HepG2 (cell line): ENCODE results near the gene PGRMC2. TPM values are rescaled to one million over a fixed set of nuclear protein-coding genes. Genes with fewer than 3 reads are reported as not detected.

Experiments used
- BCL6 ChIP-seq: IDR thresholded peaks from 2 replicates; pipeline ENCODE4 v1.6.1; 2016; ENCODE audit warnings: missing genetic modification reagents, missing compliant biosample characterization
- DNMT1 ChIP-seq: sonication (generic); formaldehyde crosslinking; IDR thresholded peaks from 2 replicates; pipeline ENCODE4 v1.5.1; 2020; ENCODE audit warnings: mild to moderate bottlenecking, missing genetic modification reagents
- ETV5 ChIP-seq: IDR thresholded peaks from 2 replicates; pipeline ENCODE4 v1.6.1; 2018; ENCODE audit warnings: missing biosample characterization, missing genetic modification reagents, inconsistent platforms, borderline replicate concordance
- EZH2 ChIP-seq: conservative IDR thresholded peaks from 2 replicates; pipeline ENCODE4 v1.6.1; 2012; ENCODE audit warnings: mild to moderate bottlenecking, low read depth, low read length, moderate library complexity
- GTF3A ChIP-seq: sonication (generic); formaldehyde crosslinking; conservative IDR thresholded peaks from 2 replicates; pipeline ENCODE4 v1.4.0; 2020; ENCODE audit warnings: mild to moderate bottlenecking, missing genetic modification reagents
- KLF6 ChIP-seq: IDR thresholded peaks from 2 replicates; pipeline ENCODE4 v1.8.0; 2016; ENCODE audit warnings: missing biosample characterization, missing genetic modification reagents
- MED1 ChIP-seq: sonication (generic); formaldehyde crosslinking; IDR thresholded peaks from 2 replicates; pipeline ENCODE4 v1.4.0; 2020; ENCODE audit warnings: missing genetic modification reagents
- NBN ChIP-seq: fragments of 450-650 bp; conservative IDR thresholded peaks from 2 replicates; pipeline ENCODE4 v1.6.1; 2017
- NCOA5 ChIP-seq: sonication (generic); formaldehyde crosslinking; IDR thresholded peaks from 2 replicates; pipeline ENCODE4 v1.4.0; 2020; ENCODE audit warnings: missing genetic modification reagents
- NFKB2 ChIP-seq: sonication (generic); formaldehyde crosslinking; IDR thresholded peaks from 2 replicates; pipeline ENCODE4 v1.4.0; 2020; ENCODE audit warnings: missing genetic modification reagents, borderline replicate concordance
- NFYB ChIP-seq: sonication (generic); formaldehyde crosslinking; IDR thresholded peaks from 2 replicates; pipeline ENCODE4 v1.4.0; 2020; ENCODE audit warnings: missing genetic modification reagents
- RNF219 ChIP-seq: sonication (generic); formaldehyde crosslinking; IDR thresholded peaks from 2 replicates; pipeline ENCODE4 v1.5.0; 2020; ENCODE audit warnings: mild to moderate bottlenecking, missing genetic modification reagents
- RORA ChIP-seq: sonication (generic); formaldehyde crosslinking; IDR thresholded peaks from 2 replicates; pipeline ENCODE4 v1.5.0; 2020; ENCODE audit warnings: mild to moderate bottlenecking, missing genetic modification reagents, moderate library complexity
- SCMH1 ChIP-seq: sonication (generic); formaldehyde crosslinking; IDR thresholded peaks from 2 replicates; pipeline ENCODE4 v1.9.0; 2021; ENCODE audit warnings: missing genetic modification reagents, mild to moderate bottlenecking, borderline replicate concordance
- SETDB1 ChIP-seq: sonication (generic); formaldehyde crosslinking; IDR thresholded peaks from 2 replicates; pipeline ENCODE4 v1.5.1; 2020; ENCODE audit warnings: missing genetic modification reagents, mild to moderate bottlenecking, borderline replicate concordance
- SP4 ChIP-seq: sonication (generic); formaldehyde crosslinking; IDR thresholded peaks from 2 replicates; pipeline ENCODE4 v1.8.1; 2023; ENCODE audit warnings: mild to moderate bottlenecking, missing genetic modification reagents
- SRSF4 ChIP-seq: fragments of 200-400 bp; formaldehyde crosslinking; IDR thresholded peaks from one replicate; pipeline ENCODE4 v1.6.1; 2018; ENCODE audit warnings: mild to moderate bottlenecking, low read depth, low read length, moderate library complexity; ENCODE audit not compliant: poor library complexity, severe bottlenecking
- YY1 ChIP-seq: IDR thresholded peaks from 2 replicates; pipeline ENCODE4 v1.6.1; 2011; ENCODE audit warnings: low read length, low read depth, moderate library complexity, mild to moderate bottlenecking; ENCODE audit not compliant: insufficient read depth, insufficient replicate concordance
- ZBTB1 ChIP-seq: sonication (generic); formaldehyde crosslinking; IDR thresholded peaks from 2 replicates; pipeline ENCODE4 v1.4.0; 2020; ENCODE audit warnings: missing genetic modification reagents, borderline replicate concordance
- ZBTB49 ChIP-seq: sonication (generic); formaldehyde crosslinking; IDR thresholded peaks from 2 replicates; pipeline ENCODE4 v1.4.0; 2020; ENCODE audit warnings: missing genetic modification reagents, borderline replicate concordance
- ZFP1 ChIP-seq: IDR thresholded peaks from 2 replicates; pipeline ENCODE4 v1.6.1; 2016
- ZKSCAN1 ChIP-seq: fragments of 150-350 bp; IDR thresholded peaks from 2 replicates; pipeline ENCODE4 v1.6.1; 2014; ENCODE audit warnings: low read length
- ZNF30 ChIP-seq: sonication (generic); formaldehyde crosslinking; IDR thresholded peaks from 2 replicates; pipeline ENCODE4 v1.5.0; 2020; ENCODE audit warnings: mild to moderate bottlenecking, missing genetic modification reagents
- ZNF382 ChIP-seq: sonication (generic); formaldehyde crosslinking; IDR thresholded peaks from 2 replicates; pipeline ENCODE4 v1.5.0; 2020; ENCODE audit warnings: missing genetic modification reagents, mild to moderate bottlenecking, borderline replicate concordance
- ZNF451 ChIP-seq: sonication (generic); formaldehyde crosslinking; IDR thresholded peaks from 2 replicates; pipeline ENCODE4 v1.5.0; 2020; ENCODE audit warnings: mild to moderate bottlenecking, missing genetic modification reagents
- ZNF501 ChIP-seq: sonication (generic); formaldehyde crosslinking; IDR thresholded peaks from 2 replicates; pipeline ENCODE4 v1.5.1; 2020; ENCODE audit warnings: mild to moderate bottlenecking, moderate library complexity, missing genetic modification reagents
- ZNF746 ChIP-seq: sonication (generic); formaldehyde crosslinking; IDR thresholded peaks from 2 replicates; pipeline ENCODE4 v1.8.0; 2022; ENCODE audit warnings: mild to moderate bottlenecking, missing genetic modification reagents
- ZNF761 ChIP-seq: sonication (generic); formaldehyde crosslinking; conservative IDR thresholded peaks from 2 replicates; pipeline ENCODE4 v1.4.0; 2020; ENCODE audit warnings: mild to moderate bottlenecking, missing genetic modification reagents
- polyA plus RNA-seq, 8 experiments: library from polyadenylated mRNA; depleted of rRNA in 3 of 8; stranded (reverse) in 7 of 8; unstranded in 1 of 8; fragments of >200 nt; fragmentation: Illumina TruSeq in 4 of 8; extraction: Trizol in 4 of 8; gene quantifications; 2 replicates each; pipeline versions ENCODE4 v1.2.1 to v1.2.3, GENCODE V29; 2011 to 2016; ENCODE audit warnings: low read depth in 4 of 8, missing spikeins in 1 of 8, mixed read lengths in 1 of 8; ENCODE audit not compliant: insufficient read depth in 1 of 8
- total RNA-seq, 5 experiments: library from RNA; depleted of rRNA; stranded (reverse); fragments of >200 nt; fragmentation: Illumina TruSeq; extraction: Trizol; gene quantifications; 2 replicates each; pipeline ENCODE4 v1.2.3, GENCODE V29; 2016; ENCODE audit warnings: low read depth in 1 of 5

PGRMC2 gene
- total and polyA plus RNA-seq, 2 of the 13 experiments (the other 11 are each of a cell fraction or from before 2014, with no cell fraction given) = 16.0 to 19.8 TPM

- TF ChIP-seq YY1 (peak; percentile 38), SETDB1 (CRISPR knock-in tag) (peak; percentile 97), RNF219 (CRISPR knock-in tag) (peak; percentile 95; the same call in 1 of the 2 replicates), ZNF746 (CRISPR knock-in tag) (peak; percentile 96), SP4 (CRISPR knock-in tag) (peak; percentile 91), NFYB (CRISPR knock-in tag) (peak; percentile 61), ZNF382 (CRISPR knock-in tag) (no peak), ETV5 (CRISPR knock-in tag) (peak; percentile 74), ZNF761 (CRISPR knock-in tag) (peak; percentile 97), ZNF30 (CRISPR knock-in tag) (peak; percentile 59; the same call in 1 of the 2 replicates), ZBTB1 (CRISPR knock-in tag) (peak; percentile 94), ZFP1 (0 out of 2 replicates have a peak, but pooled peaks have one; percentile 91), DNMT1 (CRISPR knock-in tag) (0 out of 2 replicates have a peak, but pooled peaks have one; percentile 71), ZKSCAN1 (no peak), NBN (no peak), KLF6 (CRISPR knock-in tag) (peak; percentile 87), NFKB2 (CRISPR knock-in tag) (peak; percentile 99), SRSF4 (no peak), SCMH1 (CRISPR knock-in tag) (no peak), BCL6 (peak; percentile 84), NCOA5 (CRISPR knock-in tag) (no peak), RORA (CRISPR knock-in tag) (no peak), EZH2 (no peak), ZNF451 (CRISPR knock-in tag) (peak; percentile 93), ZBTB49 (CRISPR knock-in tag) (peak; percentile 92; the same call in 1 of the 2 replicates), MED1 (CRISPR knock-in tag) (peak; percentile 86), ZNF501 (CRISPR knock-in tag) (peak; percentile 99), GTF3A (CRISPR knock-in tag) (0 out of 2 replicates have a peak, but pooled peaks have one; percentile 26)
Measured at GRCh38 chr4:128287871-128288688, 467 bp upstream of the PGRMC2 start (continued).
